Uterus (tissue), 2 donors: ENCODE results near the gene PMEPA1.

Experiments
- CTCF ChIP-seq, 4 experiments: fragments of 200-600 bp in 2 of 4; fragments of 450-650 bp in 2 of 4; sonication (generic) in 2 of 4; IDR thresholded peaks; one replicate each; pipeline ENCODE4 v1.5.1; 2016 to 2019; ENCODE audit warnings: antibody characterized with exemption in 4 of 4, mild to moderate bottlenecking in 2 of 4, moderate library complexity in 1 of 4
- POLR2A ChIP-seq, 2 donors: fragments of 450-650 bp; IDR thresholded peaks; one replicate each; pipeline ENCODE4 v1.6.1; 2016; ENCODE audit warnings: antibody characterized with exemption in 2 of 2, mild to moderate bottlenecking in 1 of 2, moderate library complexity in 1 of 2

- TF ChIP-seq CTCF (IDR thresholded peaks at IDR 0.05) (no peak), POLR2A (IDR thresholded peaks at IDR 0.05) (no peak)
Observed at GRCh38 chr20:57620999-57621398, 88.8 kb downstream of the PMEPA1 start.
